GM21723 (cell line): ENCODE measurements around the gene CAVIN4.

Experiments used
- ATAC-seq: cut with Tn5 transposase; IDR thresholded peaks from one replicate; pipeline ENCODE4 v1.9.1; 2021; ENCODE audit warnings: mild to moderate bottlenecking, moderate library complexity; ENCODE audit not compliant: unreplicated experiment

The CAVIN4 gene

DNA sequence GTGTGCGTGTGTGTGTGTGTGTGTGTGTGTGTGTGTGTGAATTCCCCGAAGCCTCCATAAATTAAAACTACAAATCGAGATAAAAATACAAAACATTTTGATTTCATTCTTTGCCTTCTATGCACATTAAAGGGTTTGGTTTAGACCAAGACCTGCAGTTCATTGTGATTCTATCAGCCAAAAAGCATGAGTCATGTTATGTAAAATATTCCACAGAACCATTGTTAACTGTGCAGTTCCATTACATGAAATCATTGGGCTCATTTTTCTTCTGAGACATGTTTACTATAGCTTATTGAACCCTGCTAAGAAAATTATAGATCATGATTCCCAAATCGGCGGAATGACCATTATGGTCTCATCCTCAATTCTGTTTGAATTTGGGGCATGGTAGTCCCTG is 11.7 kb downstream of the CAVIN4 start:
- ATAC-seq = no peak

DNA sequence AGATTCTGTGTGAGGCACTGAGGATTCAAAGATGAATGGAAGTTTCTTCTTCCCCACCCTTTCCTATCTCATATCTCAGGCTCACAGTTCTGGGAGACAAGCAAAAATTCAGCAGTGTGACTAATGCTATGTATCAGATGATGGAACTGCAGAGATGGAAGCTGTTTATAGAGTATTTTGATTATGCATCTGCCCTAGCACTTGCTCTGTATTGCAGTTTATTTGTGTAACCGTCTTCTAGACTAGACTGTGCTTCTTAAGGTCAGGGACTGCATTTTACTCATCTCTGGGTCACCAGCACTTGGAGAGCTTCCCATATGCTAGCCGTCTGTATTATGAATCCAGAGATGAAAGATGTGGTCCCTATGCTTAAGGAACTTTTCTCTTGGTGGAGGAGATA is 12.6 kb downstream of the CAVIN4 start:
- no peak for ATAC-seq

DNA sequence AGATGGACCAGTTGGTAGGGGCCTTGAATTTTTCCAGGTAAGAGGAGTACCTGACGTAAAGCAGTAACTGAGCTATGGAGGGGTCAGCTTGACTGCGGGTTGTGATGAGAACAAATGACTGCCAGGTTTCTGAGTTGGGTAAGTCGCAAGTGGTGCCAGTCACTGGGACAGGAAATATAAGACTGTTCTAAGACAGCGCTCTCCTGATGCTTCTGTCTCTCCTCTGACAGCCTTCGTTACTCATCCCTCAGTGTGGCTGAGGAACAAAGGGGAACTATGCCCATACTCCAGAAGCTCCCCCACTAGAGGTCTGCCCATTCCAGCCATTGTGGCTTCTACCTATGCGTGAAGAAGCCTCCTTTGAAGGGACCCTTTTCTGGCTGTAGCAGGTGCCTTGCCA is 13.3 kb downstream of the CAVIN4 start:
- ATAC-seq = no peak

DNA sequence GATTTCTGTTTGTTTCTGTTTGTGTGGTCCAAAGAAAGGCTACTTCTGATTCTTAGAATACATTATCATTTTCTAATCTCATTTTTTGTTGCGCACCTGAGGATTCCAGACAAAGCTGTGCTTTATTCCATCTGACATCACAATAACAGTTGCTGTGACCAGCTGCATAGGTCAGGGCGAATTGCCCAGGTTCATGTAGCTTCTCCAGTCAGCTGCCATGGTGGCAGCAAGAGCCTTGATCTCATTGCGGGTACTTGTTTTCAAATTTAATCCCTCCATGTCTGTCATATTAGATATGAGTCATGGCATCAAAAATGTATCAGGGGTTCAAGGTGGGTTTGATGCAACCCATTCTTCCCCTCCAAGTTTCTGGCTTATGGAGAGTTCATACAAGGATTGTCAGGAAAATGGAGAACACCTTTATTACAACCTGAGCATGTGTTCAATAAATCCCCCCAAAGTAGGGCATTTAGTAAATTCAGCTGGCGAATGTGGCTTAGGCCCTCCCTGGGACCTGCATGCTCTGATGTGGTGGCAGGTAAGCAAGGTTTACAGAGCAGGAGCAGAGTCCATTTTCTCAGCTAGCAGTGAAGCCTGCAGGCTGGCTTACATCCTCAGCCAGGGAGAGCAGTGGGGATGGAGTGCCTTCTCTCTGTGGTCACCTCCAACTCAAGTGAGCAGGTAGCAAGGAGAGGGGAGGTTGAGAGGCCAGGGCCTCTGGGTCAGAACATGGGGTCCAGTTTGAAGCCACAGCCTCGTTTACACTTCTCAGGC is 13.9 kb downstream of the CAVIN4 start:
- no peak for ATAC-seq

DNA sequence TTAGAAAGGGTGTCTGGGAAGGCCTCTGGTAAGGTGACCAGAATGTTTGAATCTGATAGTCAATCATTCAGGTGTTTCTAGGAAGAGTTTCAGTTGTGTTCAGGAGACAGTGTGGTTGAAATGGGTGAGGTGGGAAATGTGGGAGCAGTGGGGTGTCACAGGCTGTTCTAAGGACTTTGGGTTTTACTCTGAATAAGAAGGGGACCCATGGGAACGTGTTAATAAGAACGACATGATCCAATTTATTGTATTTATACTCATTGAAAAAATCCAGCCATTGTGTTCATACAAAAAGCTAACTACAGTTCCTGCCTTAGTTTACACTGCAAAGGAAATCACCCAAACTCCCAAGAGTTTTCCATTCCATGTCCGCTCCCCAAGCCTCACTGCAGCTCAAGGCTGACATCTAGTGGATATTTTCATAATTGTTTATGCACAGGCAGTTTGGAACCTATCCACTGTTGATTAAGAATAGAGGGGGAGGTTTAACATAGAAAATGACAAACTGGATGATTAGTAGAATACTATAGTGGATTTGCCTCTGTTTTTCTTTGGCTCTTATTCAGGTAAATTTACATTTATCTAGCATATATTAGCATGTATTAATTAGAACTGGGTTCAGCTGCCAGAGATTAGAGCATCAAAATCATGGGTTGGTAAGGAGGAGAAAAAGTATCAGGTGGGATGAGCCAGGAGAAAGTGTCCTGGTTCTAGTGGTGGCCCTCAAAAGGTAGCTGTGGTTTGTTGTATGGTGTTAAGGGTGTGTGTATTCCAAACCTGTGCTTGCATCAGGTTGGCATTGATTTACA is 17.7 kb downstream of the CAVIN4 start:
- ATAC-seq = peak; percentile 47

DNA sequence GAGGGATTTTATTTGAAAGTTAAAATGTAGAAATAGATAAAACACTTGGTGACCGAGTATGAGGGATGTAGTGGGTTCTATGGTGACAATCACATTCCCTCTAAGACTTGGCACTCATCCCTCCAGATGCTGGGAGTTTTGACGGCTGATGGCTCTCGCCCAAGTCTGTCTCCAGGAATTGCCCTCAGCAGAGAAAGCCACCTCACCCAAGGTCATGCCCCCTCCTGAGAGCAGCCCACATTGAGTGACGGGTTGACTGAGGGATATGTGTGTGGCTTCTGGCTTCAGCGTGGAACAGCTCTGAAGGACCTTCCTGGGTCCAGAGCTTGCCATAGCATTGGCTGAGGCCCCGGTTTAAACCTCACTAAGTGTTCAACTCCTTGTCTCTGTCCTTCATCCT is 19.4 kb downstream of the CAVIN4 start:
- ATAC-seq = no peak

DNA sequence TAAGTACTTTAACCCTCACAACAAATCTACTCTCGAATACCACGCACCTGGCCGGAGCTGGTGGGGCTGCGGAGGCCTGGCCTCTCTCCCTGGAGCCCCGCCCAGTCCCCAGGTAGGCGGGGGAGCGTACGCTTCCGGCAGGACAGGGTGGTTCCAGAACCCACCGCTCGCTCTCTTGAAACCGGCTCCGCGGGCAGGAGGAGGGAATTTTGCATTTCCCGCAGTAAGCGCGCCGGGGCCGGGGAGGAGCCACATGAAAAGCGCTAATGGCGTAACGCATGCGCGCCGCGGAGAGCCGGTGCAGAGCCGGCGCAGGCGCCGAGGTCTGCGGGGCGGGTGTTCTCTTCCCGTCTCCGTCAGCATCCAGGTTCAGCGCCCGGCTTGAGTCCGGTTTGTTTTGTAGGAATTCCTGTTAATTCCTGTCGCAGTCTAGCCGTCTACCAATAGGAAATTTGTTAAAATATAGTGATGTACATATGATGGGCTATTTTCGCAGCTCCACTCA is 20.8 kb downstream of the CAVIN4 start:
- peak; percentile 84 for ATAC-seq

DNA sequence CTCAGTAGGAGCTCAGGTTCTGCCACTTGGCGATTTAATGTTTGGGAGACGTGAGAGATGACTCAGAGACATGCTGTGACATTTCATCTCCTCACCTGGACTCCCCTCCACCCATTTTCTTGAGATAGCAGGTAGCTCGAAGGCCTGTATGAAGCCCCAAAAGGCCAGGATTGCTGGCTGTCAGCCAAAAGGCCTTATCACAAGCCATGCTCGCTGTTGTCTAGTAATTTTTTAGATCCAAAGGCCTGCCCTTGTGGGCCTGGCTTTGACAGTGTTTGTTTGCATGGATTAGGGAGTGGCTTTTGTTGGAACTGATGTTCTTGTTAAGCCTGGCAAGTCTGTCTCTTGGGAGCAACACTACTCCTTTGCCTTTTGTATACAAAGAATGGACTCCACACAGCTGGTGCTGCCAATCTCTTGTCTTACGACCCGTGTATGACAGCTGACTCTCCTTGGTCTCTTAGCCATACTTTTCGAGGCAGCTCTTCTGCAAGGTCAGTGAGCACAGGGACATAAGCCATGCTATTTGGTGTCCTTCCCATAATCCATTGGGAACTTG is 22.7 kb downstream of the CAVIN4 start:
- ATAC-seq = no peak

DNA sequence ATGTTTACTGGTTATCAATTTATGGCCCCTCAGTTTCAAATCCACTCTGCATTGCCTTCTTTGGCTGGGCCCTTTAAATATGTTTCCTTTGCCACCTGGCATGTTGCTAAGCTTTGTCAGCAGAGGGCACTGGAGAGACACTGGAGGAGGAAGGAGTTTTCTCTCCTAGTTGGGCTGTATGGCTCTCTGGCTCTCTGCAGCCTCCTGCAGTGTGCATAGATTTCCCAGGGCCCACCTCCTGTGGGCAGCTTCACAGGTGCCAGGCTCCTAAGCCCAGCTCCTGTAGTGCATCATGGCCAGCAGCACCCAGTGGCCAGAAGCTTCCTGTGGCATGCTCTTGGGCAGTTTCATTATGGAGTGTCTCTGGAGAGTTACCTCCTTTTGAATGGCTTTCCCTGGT is 23.3 kb downstream of the CAVIN4 start:
- peak; percentile 68 for ATAC-seq

DNA sequence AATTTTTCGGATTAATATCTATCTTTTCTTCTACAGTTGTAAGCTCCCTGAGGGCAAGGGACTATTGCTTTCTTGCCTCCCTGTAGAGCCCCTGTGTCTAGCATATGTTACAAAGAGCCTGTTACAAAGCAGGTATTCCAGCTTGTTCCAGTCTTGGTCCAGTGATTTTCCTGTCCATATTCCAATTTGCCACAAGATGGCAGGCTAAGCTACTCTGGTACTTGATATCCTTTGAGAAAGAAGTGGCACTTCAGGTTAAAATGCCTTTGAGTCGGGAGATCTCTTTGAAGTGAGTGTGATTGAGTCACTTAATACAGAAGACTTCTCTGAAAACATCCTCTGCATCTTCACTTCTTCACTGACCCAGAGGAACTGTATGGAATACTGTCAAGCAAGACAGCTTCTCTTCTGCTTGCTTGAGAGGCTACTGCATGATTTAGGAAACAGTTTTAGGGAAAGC is 24.5 kb downstream of the CAVIN4 start:
- ATAC-seq = no peak

DNA sequence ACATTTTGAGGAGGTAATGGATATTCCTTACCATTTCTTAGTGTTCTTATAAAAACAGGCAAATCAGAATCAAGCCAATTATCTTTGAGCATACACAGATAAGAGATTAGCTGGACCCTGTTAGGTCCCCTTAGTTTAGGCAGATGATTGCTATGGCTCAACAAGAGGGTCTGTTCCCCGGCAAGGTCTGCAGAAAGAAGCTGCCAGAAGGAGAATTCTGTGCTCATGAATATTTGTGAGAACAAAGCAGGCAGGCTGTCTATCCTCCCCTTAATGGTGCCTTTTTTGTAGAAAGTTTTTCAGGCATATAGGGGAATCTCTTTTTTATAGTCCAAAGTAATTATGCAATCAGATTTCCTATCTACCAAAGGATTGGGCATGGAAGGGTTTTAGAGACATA is 27.5 kb downstream of the CAVIN4 start:
- ATAC-seq = no peak

DNA sequence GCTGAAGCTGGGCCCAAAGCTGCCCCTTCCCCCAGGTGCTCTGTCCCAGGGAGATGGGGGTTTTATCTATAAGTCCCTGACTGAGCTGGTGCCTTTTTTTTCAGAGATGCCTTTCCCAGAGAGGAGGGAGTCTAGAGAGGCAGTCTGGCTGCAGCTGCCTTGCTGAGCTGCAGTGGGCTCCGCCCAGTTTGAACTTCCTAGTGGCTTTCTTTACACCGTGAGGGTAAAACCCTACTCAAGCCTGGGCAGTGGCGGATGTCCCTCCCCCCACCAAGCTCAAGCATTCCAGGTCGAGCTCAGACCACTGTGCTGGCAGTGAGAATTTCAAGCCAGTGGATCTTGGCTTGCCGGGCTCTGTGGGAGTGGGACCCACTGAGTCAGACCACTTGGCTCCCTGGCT is 41.3 kb downstream of the CAVIN4 start:
- no peak for ATAC-seq

DNA sequence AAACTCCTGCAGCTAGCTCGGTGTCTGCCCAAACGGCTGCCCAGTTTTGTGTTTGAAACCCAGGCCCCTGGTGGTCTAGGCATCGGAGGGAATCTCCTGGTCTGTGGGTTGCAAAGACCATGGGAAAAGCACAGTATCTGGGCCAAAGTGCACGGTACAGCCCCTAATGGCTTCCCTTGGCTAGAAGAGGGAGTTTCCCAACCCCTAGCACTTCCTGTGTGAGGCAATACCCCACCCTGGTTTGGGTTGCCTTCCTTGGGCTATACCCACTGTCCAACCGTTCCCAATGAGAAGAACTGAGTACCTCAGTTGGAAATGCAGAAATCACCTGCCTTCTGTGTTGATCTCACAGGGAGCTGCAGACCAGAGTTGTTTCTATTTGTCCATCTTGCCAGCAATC is 41.8 kb downstream of the CAVIN4 start:
- ATAC-seq = no peak

DNA sequence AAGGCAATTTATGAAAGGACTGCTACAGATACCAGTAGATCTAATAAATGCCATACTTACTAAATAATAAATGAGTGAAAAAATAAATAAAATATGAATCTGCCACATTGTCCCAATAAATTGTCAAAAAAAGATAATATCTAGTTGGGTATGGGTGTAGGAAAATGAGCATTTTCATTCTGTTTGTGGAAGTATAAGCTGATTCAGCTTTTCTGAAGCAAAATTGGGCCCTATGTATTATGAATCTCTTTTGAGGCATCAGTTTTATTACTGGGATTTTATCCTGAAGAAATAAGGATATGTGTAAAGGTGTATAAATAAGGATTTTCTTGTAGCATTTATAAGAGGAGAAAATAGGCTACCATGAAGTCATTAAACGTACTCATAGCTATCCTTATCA is 46.1 kb downstream of the CAVIN4 start:
- no peak for ATAC-seq

DNA sequence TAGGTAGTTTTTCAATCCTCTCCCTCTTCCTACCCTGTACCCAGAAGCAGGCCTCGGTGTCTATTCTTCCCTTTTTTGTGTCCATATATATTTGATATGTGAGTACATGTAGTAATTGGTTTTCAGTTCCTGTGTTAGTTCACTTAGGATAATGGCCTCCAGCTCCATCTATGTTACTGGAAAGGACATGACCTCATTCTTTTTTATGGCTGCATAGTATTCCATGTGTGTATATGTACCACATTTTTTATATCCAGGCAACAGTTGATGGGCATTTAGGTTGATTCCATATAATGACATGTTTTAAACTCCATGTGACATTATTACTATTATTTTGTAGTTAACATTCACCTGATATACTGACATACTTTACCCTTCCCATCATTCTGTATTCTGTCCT is 49.1 kb downstream of the CAVIN4 start:
- no peak for ATAC-seq

DNA sequence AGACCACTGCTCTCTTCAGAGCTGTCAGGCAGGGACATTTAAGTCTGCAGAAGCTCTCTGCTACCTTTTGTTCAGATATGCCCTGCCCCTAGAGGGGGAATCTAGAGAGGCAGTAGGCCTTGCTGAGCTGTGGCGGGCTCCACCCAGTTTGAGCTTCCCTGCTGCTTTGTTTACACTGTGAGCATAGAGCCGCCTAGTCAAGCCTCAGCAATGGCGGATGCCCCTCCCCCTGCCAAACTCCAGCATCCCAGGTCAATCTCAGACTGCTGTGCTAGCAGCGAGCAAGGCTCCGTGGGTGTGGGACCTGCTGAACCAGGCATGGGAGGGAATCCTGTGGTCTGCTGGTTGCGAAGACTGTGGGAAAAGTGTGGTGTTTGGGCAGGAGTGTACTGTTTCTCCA is 59.9 kb downstream of the CAVIN4 start:
- no peak for ATAC-seq
